GM12873 (cell line): Measurements from ENCODE around the gene RPTOR.

Experiments
- CTCF ChIP-seq: IDR thresholded peaks from 2 replicates; pipeline ENCODE4 v1.5.1; 2012; ENCODE audit warnings: low read depth, mild to moderate bottlenecking, moderate library complexity, low read length, control low read depth; ENCODE audit not compliant: insufficient read depth; ENCODE audit errors: missing control alignments

The RPTOR gene

DNA sequence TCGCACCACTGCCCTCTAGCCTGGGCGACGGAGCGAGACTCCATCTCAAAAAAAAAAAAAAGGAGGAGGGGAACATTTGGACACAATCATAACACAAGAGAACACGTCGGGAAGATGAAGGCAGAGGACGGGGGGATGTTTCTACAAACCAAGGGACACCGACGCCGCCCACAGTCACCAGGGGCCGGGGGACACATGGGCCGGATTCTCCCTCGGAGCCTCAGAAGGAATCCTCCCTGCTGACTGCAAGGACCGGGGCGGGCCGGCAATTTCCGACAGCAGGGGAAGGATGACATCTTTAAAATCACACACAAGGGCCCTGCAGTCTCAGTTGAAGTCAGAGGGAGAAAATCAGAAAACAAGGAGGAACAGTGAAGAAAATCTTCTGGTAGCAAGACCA is 438.9 kb downstream of the RPTOR start:
- no peak for TF ChIP-seq CTCF

GRCh38 chr17:80984749-80985148 is 440.1 kb downstream of the RPTOR start:
- TF ChIP-seq CTCF: no peak

- no peak for TF ChIP-seq CTCF
Measured at GRCh38 chr17:80986046-80986445, 441.4 kb downstream of the RPTOR start.

GRCh38 chr17:80986816-80987475 is 442.3 kb downstream of the RPTOR start:
- TF ChIP-seq CTCF: no peak

- TF ChIP-seq CTCF: no peak
Measured at GRCh38 chr17:80987941-80988461, 443.4 kb downstream of the RPTOR start.

DNA sequence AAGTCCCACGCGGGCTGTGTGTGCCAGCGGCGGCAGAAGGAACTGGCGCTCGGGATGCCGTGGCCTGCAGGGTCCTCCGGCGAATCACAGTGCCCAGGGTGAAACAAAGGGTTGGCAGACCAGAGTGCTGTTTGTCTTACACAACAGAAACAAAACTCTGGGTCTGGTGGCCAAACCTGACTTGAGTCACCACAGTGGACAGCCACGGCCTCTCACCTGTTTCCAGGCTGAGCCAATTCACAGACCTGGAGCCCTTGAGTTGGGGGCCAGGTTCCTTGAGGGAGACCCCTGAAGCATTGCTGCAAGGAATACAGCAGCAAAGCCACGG is 444.9 kb downstream of the RPTOR start:
- no peak for TF ChIP-seq CTCF

DNA sequence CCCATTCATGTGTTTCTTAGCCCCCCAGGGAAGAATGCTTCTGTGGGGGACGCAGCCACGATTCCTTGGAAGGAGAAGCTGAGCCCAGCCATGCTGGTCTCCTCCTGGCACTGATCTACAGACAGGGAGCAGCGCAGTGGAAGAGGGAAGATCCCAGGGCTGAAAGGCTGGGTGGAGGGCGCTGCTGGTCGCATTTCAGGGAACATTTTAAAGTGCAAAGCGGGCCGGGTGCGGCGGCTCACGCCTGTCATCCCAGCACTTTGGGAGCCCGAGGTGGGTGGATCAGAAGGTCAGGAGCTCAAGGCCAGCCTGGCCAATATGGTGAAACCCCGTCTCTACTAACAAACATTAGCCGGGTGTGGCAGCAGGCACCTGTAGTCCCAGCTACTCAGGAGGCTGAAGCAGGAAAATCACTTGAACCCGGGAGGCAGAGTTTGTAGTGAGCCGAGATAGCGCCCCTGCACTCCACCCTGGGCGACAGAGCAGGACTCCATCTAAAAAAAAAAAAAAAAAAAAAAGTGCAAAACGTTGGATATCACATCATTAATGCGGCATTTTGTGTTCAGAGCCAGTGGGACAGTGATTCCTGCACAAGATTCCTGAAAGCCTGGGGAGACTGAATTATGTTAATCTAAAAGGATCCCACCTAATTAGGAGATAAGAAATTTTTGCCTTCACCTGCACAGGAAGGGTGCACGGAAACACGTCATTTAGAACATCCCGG is 446.4 kb downstream of the RPTOR start:
- no peak for TF ChIP-seq CTCF
